ENCODE results near the gene NR2C2. TPM values are rescaled to one million over a fixed set of nuclear protein-coding genes. Genes with fewer than 3 reads are reported as not detected.

NR2C2 gene
- total and polyA plus RNA-seq, 2 donors (not counting 1 experiment from before 2014, with no cell fraction given), result 22.8 to 96.9 TPM

DNA sequence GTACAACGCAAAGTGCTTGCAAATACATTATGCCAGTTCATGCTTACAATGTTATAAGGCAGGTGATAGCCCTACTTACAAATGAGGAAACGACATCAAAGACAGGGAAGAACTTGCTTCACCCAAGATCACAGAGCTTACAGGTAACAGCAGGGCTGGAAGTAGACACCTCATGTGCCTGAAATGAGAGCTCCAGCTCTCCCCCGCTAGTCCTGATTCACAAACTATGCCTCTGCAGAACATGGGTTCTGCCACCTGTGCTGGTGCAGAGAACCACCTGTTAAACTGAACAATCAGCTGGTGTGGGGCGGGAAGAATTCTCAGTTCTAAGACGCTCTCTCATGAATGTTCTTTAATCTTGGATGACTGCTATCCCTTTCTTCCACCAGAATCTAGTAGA, 144.2 kb downstream of the NR2C2 start:
- Histone ChIP-seq H4K20me1 (ENCODE audit: control insufficient read depth, insufficient read depth, low read length, poor library complexity, severe bottlenecking) (peaks cover 10% of the 10 kb centered on the region), H3K9me3 (ENCODE audit: control extremely low read depth in 1 of 3, control insufficient read depth in 2 of 3, insufficient read depth in 1 of 3, low read length in 2 of 3) (no peaks in the 10 kb centered on the region), H3K27me3 (replicated peaks in 1 of 4; ENCODE audit: control extremely low read depth in 1 of 4, control insufficient read depth in 3 of 4, insufficient read depth in 4 of 4, low read length in 3 of 4) (no peaks in the 10 kb centered on the region), H3K4me2 (replicated peaks; ENCODE audit: low read depth, low read length, poor library complexity, severe bottlenecking) (no peak overlapping the region), H3K36me3 (replicated peaks in 1 of 2; ENCODE audit: control extremely low read depth in 1 of 2, control insufficient read depth in 1 of 2, extremely low read depth in 1 of 2, insufficient read depth in 2 of 2, low read length in 1 of 2) (peaks cover 3 to 62% of the 10 kb centered on the region in 2 experiments), H2AFZ (ENCODE audit: insufficient read depth, low read depth, low read length, poor library complexity, severe bottlenecking) (no peak overlapping the region), H3K79me2 (ENCODE audit: control insufficient read depth, insufficient read depth, low read length) (peaks cover 23% of the 10 kb centered on the region), H3K9ac (ENCODE audit: low read length) (no peak overlapping the region), H3K27ac (ENCODE audit: low read length in 2 of 2) (no peak overlapping the region), H3K4me3 (ENCODE audit: control extremely low read depth in 1 of 5, extremely low read depth in 1 of 5, insufficient read depth in 1 of 5, low read depth in 2 of 5, low read length in 4 of 5) (no peak overlapping the region), H3K4me1 (ENCODE audit: control insufficient read depth in 2 of 2, insufficient read depth in 2 of 2, low read length in 2 of 2) (no peaks in the 10 kb centered on the region)
- TF ChIP-seq, protein P1, sequence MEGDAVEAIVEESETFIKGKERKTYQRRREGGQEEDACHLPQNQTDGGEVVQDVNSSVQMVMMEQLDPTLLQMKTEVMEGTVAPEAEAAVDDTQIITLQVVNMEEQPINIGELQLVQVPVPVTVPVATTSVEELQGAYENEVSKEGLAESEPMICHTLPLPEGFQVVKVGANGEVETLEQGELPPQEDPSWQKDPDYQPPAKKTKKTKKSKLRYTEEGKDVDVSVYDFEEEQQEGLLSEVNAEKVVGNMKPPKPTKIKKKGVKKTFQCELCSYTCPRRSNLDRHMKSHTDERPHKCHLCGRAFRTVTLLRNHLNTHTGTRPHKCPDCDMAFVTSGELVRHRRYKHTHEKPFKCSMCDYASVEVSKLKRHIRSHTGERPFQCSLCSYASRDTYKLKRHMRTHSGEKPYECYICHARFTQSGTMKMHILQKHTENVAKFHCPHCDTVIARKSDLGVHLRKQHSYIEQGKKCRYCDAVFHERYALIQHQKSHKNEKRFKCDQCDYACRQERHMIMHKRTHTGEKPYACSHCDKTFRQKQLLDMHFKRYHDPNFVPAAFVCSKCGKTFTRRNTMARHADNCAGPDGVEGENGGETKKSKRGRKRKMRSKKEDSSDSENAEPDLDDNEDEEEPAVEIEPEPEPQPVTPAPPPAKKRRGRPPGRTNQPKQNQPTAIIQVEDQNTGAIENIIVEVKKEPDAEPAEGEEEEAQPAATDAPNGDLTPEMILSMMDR (IDR thresholded peaks at IDR 0.05), result no peak
- TF ChIP-seq EZH2 (IDR thresholded peaks at IDR 0.05; ENCODE audit: borderline replicate concordance, insufficient read depth, low read depth, low read length, poor library complexity, severe bottlenecking), result no peak
- no peak for DNase-seq
- H3K4me1 Mint-ChIP-seq, result no peaks in the 10 kb centered on the region
- intact Hi-C loops (cut with micrococcal nuclease), result no loop called here
- CTCF ChIA-PET, result interaction anchor here (0.6 to 0.7 kb wide), 2 partner anchors 307 to 1238 kb away, joined by 3 read pairs; no protein-coding TSS in a partner anchor
- no peak for ATAC-seq (ENCODE audit: low read depth)
- no peaks in the 10 kb centered on the region for H3K9me3 Mint-ChIP-seq (ENCODE audit: insufficient read depth)
- no peaks in the 10 kb centered on the region for H3K27me3 Mint-ChIP-seq
- POLR2A ChIA-PET, result no interaction called here
- H3K4me3 Mint-ChIP-seq, result no peak overlapping the region
- H3K27ac Mint-ChIP-seq, result no peak overlapping the region
- 92% methylated on average over 2 of the region's 5 CpGs for WGBS (ENCODE audit: insufficient coverage)

DNA sequence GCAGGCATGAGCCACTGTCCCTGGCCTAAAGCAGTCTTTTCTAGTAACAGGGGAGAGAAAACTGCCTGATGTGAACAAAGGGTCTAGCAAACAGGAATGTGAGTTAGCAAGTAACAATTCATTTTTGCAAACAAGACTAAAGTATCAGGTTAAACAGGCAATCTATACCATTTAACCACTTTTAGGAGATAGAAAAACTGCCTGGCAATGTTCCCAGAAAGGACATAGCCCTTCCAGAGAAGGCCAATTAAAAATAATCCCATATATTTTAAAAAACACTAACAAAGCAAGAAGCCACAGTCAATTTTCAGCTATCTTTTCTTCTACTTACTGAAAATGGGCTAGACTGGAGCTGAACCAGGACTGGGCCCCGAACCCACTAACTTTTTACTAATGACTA, 145.3 kb downstream of the NR2C2 start:
- 93% methylated on average over 1 of the region's 1 CpG for WGBS (ENCODE audit: insufficient coverage)
- H3K27me3 Mint-ChIP-seq, result no peaks in the 10 kb centered on the region
- Histone ChIP-seq H3K36me3 (replicated peaks in 1 of 2; ENCODE audit: control extremely low read depth in 1 of 2, control insufficient read depth in 1 of 2, extremely low read depth in 1 of 2, insufficient read depth in 2 of 2, low read length in 1 of 2) (peaks cover 3 to 57% of the 10 kb centered on the region in 2 experiments), H3K9ac (ENCODE audit: low read length) (no peak overlapping the region), H3K4me2 (replicated peaks; ENCODE audit: low read depth, low read length, poor library complexity, severe bottlenecking) (no peak overlapping the region), H3K79me2 (ENCODE audit: control insufficient read depth, insufficient read depth, low read length) (peaks cover 33% of the 10 kb centered on the region), H3K4me3 (ENCODE audit: control extremely low read depth in 1 of 5, extremely low read depth in 1 of 5, insufficient read depth in 1 of 5, low read depth in 2 of 5, low read length in 4 of 5) (no peak overlapping the region), H4K20me1 (ENCODE audit: control insufficient read depth, insufficient read depth, low read length, poor library complexity, severe bottlenecking) (peaks cover 17% of the 10 kb centered on the region), H3K27ac (ENCODE audit: low read length in 2 of 2) (no peak overlapping the region), H3K27me3 (replicated peaks in 1 of 4; ENCODE audit: control extremely low read depth in 1 of 4, control insufficient read depth in 3 of 4, insufficient read depth in 4 of 4, low read length in 3 of 4) (no peaks in the 10 kb centered on the region), H3K4me1 (ENCODE audit: control insufficient read depth in 2 of 2, insufficient read depth in 2 of 2, low read length in 2 of 2) (peaks cover 3 to 6% of the 10 kb centered on the region in 2 donors), H3K9me3 (ENCODE audit: control extremely low read depth in 1 of 3, control insufficient read depth in 2 of 3, insufficient read depth in 1 of 3, low read length in 2 of 3) (no peaks in the 10 kb centered on the region), H2AFZ (ENCODE audit: insufficient read depth, low read depth, low read length, poor library complexity, severe bottlenecking) (no peak overlapping the region)
- intact Hi-C loops (cut with micrococcal nuclease), result no loop called here
- ChIA-PET CTCF (no interaction called here), POLR2A (no interaction called here)
- no peaks in the 10 kb centered on the region for H3K9me3 Mint-ChIP-seq (ENCODE audit: insufficient read depth)
- H3K27ac Mint-ChIP-seq, result no peak overlapping the region
- ATAC-seq (ENCODE audit: low read depth) (no peak), DNase-seq (no peak)
- H3K4me1 Mint-ChIP-seq, result peaks cover 6% of the 10 kb centered on the region
- no peak overlapping the region for H3K4me3 Mint-ChIP-seq
- TF ChIP-seq EZH2 (IDR thresholded peaks at IDR 0.05; ENCODE audit: borderline replicate concordance, insufficient read depth, low read depth, low read length, poor library complexity, severe bottlenecking), result no peak
- TF ChIP-seq, protein P1 (IDR thresholded peaks at IDR 0.05), result no peak

Measured in B cell (primary cell).